A673 (cell line): ENCODE results near the gene CNTN5. TPM values are rescaled to one million over a fixed set of nuclear protein-coding genes. Genes with fewer than 3 reads are reported as not detected.
A peak's percentile ranks its signal among the peaks of the same experiment; 100 is the strongest.

Experiments
- BruUV-seq: library from RNA; stranded (reverse); fragments of 400-500 nt; replicated peaks from 2 replicates; lab custom pipeline; 2021; lab: Mats Ljungman, UMichigan
- CTCF ChIA-PET: fragments of 300-600 bp; sonication (Branson Sonifier 250); formaldehyde crosslinking; loops from one replicate; lab custom pipeline; 2022; ENCODE audit warnings: antibody characterized with exemption; lab: Charles Lee
- POLR2A ChIA-PET: fragments of 300-600 bp; sonication (Branson Sonifier 250); formaldehyde crosslinking; loops from one replicate; lab custom pipeline; 2022; ENCODE audit warnings: antibody characterized with exemption; ENCODE audit not compliant: low non-redundant PET; lab: Charles Lee
- DNase-seq: peaks from one replicate; pipeline ENCODE4 v3.0.0-alpha.2; 2015; ENCODE audit warnings: low spot score
- H3K27ac ChIP-seq: fragments of 200-600 bp; sonication (generic); 2 replicates; pipeline ENCODE4 v1.5.1; 2016; ENCODE audit warnings: mixed run types, low read depth, mild to moderate bottlenecking, mixed read lengths, antibody characterized with exemption, low read length; ENCODE audit not compliant: poor library complexity, severe bottlenecking
- H3K27me3 ChIP-seq: fragments of 200-600 bp; sonication (generic); replicated peaks from 2 replicates; pipeline ENCODE4 v1.6.1; 2017; ENCODE audit warnings: mixed run types, low read depth, mild to moderate bottlenecking, mixed read lengths, antibody characterized with exemption, low read length; ENCODE audit not compliant: insufficient read depth, poor library complexity
- H3K36me3 ChIP-seq: fragments of 200-600 bp; sonication (generic); 2 replicates; pipeline ENCODE4 v1.6.1; 2016; ENCODE audit warnings: mixed run types, mild to moderate bottlenecking, mixed read lengths, antibody characterized with exemption, low read length; ENCODE audit not compliant: insufficient read depth, poor library complexity, severe bottlenecking
- H3K4me1 ChIP-seq: fragments of 200-600 bp; sonication (generic); 2 replicates; pipeline ENCODE4 v1.6.1; 2017; ENCODE audit warnings: mixed run types, mild to moderate bottlenecking, mixed read lengths, antibody characterized with exemption, low read length; ENCODE audit not compliant: insufficient read depth, poor library complexity, severe bottlenecking
- H3K4me3 ChIP-seq: fragments of 200-600 bp; sonication (generic); 2 replicates; pipeline ENCODE4 v1.5.1; 2016; ENCODE audit warnings: low read depth, mixed run types, mild to moderate bottlenecking, mixed read lengths, low read length; ENCODE audit not compliant: poor library complexity, severe bottlenecking
- H3K9me3 ChIP-seq: fragments of 200-600 bp; sonication (generic); 2 replicates; pipeline ENCODE4 v1.6.1; 2016; ENCODE audit warnings: mixed run types, low read depth, mild to moderate bottlenecking, mixed read lengths, antibody characterized with exemption, low read length; ENCODE audit not compliant: poor library complexity, severe bottlenecking
- EZH2 ChIP-seq: fragments of 200-600 bp; sonication (generic); IDR thresholded peaks from 2 replicates; pipeline ENCODE4 v1.6.1; 2017; ENCODE audit warnings: borderline replicate concordance, low read depth, mild to moderate bottlenecking, mixed read lengths, antibody characterized with exemption, low read length; ENCODE audit not compliant: poor library complexity, severe bottlenecking
- intact Hi-C: fragments of 100-400 bp; cut with micrococcal nuclease; formaldehyde crosslinking; loops from one replicate; pipeline ENCODE4 v1.10.0; 2022; ENCODE audit not compliant: unreplicated experiment
- total RNA-seq: library from RNA; stranded (reverse); gene quantifications from 2 replicates; pipeline ENCODE4 v1.2.3, GENCODE V29; 2021
- TF ChIP-seq, protein P1 (sequence below): fragments of 300-800, 200-600 bp; sonication (generic); conservative IDR thresholded peaks from 2 replicates; pipeline ENCODE4 v1.5.1; 2017; ENCODE audit warnings: low read depth, mild to moderate bottlenecking, antibody characterized with exemption, low read length, moderate library complexity, mixed read lengths

Gene CNTN5
- total RNA-seq, 1 experiment from 2014 or later, result 0.80 TPM

GRCh38 chr11:99066618-99067317 is 46.0 kb downstream of the CNTN5 start:
- no peaks in the 10 kb centered on the region for H3K27me3 ChIP-seq
- intact Hi-C loops, result no loop called here
- BruUV-seq, result no TSS peak
- DNase-seq, result peak; percentile 72
- no peaks in the 10 kb centered on the region for H3K9me3 ChIP-seq
- TF ChIP-seq, protein P1, sequence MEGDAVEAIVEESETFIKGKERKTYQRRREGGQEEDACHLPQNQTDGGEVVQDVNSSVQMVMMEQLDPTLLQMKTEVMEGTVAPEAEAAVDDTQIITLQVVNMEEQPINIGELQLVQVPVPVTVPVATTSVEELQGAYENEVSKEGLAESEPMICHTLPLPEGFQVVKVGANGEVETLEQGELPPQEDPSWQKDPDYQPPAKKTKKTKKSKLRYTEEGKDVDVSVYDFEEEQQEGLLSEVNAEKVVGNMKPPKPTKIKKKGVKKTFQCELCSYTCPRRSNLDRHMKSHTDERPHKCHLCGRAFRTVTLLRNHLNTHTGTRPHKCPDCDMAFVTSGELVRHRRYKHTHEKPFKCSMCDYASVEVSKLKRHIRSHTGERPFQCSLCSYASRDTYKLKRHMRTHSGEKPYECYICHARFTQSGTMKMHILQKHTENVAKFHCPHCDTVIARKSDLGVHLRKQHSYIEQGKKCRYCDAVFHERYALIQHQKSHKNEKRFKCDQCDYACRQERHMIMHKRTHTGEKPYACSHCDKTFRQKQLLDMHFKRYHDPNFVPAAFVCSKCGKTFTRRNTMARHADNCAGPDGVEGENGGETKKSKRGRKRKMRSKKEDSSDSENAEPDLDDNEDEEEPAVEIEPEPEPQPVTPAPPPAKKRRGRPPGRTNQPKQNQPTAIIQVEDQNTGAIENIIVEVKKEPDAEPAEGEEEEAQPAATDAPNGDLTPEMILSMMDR, result no peak
- no peak for TF ChIP-seq EZH2
- H3K27ac ChIP-seq, result no peak overlapping the region
- ChIA-PET CTCF (no interaction called here), POLR2A (interaction anchor here (0.6 kb wide), 1 partner anchor 530 kb away, joined by 4 read pairs; no protein-coding TSS in a partner anchor)
- H3K4me1 ChIP-seq, result peaks cover 12% of the 10 kb centered on the region
- no peak overlapping the region for H3K4me3 ChIP-seq
- H3K36me3 ChIP-seq, result no peaks in the 10 kb centered on the region

- DNase-seq, result no peak
- intact Hi-C loops, result no loop called here
- BruUV-seq, result no TSS peak
- no peaks in the 10 kb centered on the region for H3K9me3 ChIP-seq
- TF ChIP-seq, protein P1, result no peak
- no peak for TF ChIP-seq EZH2
- peaks cover 12% of the 10 kb centered on the region for H3K4me1 ChIP-seq
- H3K36me3 ChIP-seq, result no peaks in the 10 kb centered on the region
- CTCF ChIA-PET, result no interaction called here
- no peak overlapping the region for H3K27ac ChIP-seq
- no peaks in the 10 kb centered on the region for H3K27me3 ChIP-seq
- POLR2A ChIA-PET, result no interaction called here
- H3K4me3 ChIP-seq, result no peak overlapping the region
Measured at GRCh38 chr11:99068832-99069231, 48.1 kb downstream of the CNTN5 start.

GRCh38 chr11:99069856-99070444 is 49.2 kb downstream of the CNTN5 start:
- intact Hi-C loops, result no loop called here
- BruUV-seq, result no TSS peak
- H3K27me3 ChIP-seq, result no peaks in the 10 kb centered on the region
- TF ChIP-seq, protein P1, result no peak
- TF ChIP-seq EZH2, result no peak
- H3K9me3 ChIP-seq, result no peaks in the 10 kb centered on the region
- peak; percentile 6 for DNase-seq
- no peaks in the 10 kb centered on the region for H3K36me3 ChIP-seq
- H3K4me1 ChIP-seq, result peaks cover 12% of the 10 kb centered on the region
- ChIA-PET POLR2A (no interaction called here), CTCF (no interaction called here)
- H3K4me3 ChIP-seq, result peak overlapping the region; percentile 26
- H3K27ac ChIP-seq, result no peak overlapping the region
